Measurements from ENCODE around the gene UQCRC1.

The UQCRC1 gene

DNA sequence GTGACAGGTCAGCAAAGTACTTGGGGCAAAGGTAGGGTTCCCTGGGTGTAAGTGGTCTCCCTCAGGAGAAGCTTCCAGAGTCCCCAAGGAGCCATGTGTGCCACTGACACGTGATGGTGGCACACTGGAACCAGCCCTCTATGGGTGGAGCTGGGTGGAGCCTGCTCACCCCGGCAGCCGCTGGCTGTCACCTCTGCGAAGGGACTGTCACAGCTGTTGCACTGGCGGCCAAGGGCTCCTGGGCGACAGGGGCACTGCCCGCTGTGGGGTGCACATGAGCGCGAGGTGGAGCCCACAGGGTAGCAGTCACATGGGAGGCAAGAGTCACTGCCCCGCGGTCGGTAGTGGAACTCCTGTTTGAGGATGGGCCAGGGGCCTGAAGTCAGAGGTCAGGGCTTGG is 41.3 kb upstream of the UQCRC1 start:
- H3K36me3 ChIP-seq (ENCODE audit: control insufficient read depth in 1 of 2, insufficient read depth in 2 of 2, low read depth in 1 of 2, low read length in 2 of 2) = peaks cover 0 to 4% of the 10 kb centered on the region in 2 experiments
- WGBS = 95% methylated on average over 12 of the region's 12 CpGs
- peaks cover 0 to 27% of the 10 kb centered on the region in 2 experiments for H3K27me3 ChIP-seq (ENCODE audit: control insufficient read depth in 1 of 2, insufficient read depth in 1 of 2, low read length in 2 of 2)
- H2AFZ ChIP-seq (ENCODE audit: low read depth, low read length) = no peak overlapping the region
- H3K4me2 ChIP-seq (ENCODE audit: low read length, poor library complexity, severe bottlenecking) = no peak overlapping the region
- no peak overlapping the region for H3K18ac ChIP-seq (ENCODE audit: low read depth in 1 of 2, low read length in 2 of 2)
- H2BK15ac ChIP-seq (ENCODE audit: low read depth, poor library complexity, severe bottlenecking) = no peak overlapping the region
- H3K79me1 ChIP-seq (replicated peaks; ENCODE audit: low read length, poor library complexity, severe bottlenecking) = no peaks in the 10 kb centered on the region
- no peak overlapping the region for H3K9ac ChIP-seq (ENCODE audit: low read length)
- H3K4ac ChIP-seq (ENCODE audit: low read depth in 1 of 2, low read length in 2 of 2) = no peak overlapping the region
- no peak overlapping the region for H4K8ac ChIP-seq (ENCODE audit: low read length)
- H4K91ac ChIP-seq (ENCODE audit: low read length) = no peak overlapping the region
- H2BK120ac ChIP-seq (ENCODE audit: low read depth, low read length) = no peak overlapping the region
- no peaks in the 10 kb centered on the region for H3K9me3 ChIP-seq (ENCODE audit: control insufficient read depth, low read length)
- H3K4me1 ChIP-seq (ENCODE audit: control insufficient read depth, insufficient read depth, low read depth, low read length) = peaks cover 6% of the 10 kb centered on the region
- H2AK5ac ChIP-seq (ENCODE audit: low read length, severe bottlenecking) = no peak overlapping the region
- no peak for DNase-seq
- no peak overlapping the region for H3K27ac ChIP-seq (ENCODE audit: low read length, poor library complexity, severe bottlenecking)
- H3K23ac ChIP-seq (ENCODE audit: low read length in 2 of 2) = no peak overlapping the region
- no peak overlapping the region for H2BK12ac ChIP-seq (ENCODE audit: low read length in 2 of 2)
- no peak overlapping the region for H2BK5ac ChIP-seq (ENCODE audit: low read depth, low read length, poor library complexity, severe bottlenecking)
- H3K4me3 ChIP-seq (ENCODE audit: insufficient read depth in 1 of 2, low read depth in 1 of 2, low read length in 2 of 2) = no peak overlapping the region
- no peak overlapping the region for H3K14ac ChIP-seq (ENCODE audit: low read length in 2 of 2)

DNA sequence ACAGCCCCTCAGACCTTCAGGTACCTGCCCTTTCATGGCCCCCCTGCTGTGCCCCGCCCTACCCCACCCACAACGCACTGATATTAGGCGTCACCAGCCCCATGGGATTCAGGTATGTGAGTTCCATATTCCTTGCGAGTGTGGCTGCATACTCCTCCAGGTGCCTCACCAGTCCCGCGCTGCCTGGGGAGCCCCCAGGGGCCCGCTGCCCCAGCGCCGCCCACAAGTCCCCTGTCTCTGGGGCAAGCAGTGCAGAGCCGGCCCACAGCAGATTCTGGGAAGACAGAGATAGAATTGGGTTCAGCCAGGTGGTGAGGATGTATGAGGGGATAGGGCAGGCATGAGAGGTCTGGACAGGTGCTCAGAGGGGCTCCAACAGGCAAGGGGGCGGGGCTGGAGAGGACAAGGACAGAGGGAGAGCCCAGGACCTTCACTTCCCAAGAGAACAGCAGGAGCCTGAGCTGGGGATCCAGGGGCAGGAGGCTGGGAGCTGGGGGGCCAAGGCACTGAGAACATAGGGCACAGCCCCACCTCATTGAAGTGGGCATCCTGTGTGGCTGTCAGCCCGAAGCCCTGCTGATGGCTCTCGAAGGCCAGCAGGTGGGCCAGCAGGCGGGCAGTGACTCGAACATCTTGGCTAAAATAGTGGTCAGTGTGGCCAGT is 38.9 kb upstream of the UQCRC1 start:
- Histone ChIP-seq H3K27me3 (ENCODE audit: control insufficient read depth in 1 of 2, insufficient read depth in 1 of 2, low read length in 2 of 2) (peaks cover 0 to 19% of the 10 kb centered on the region in 2 experiments), H3K4ac (ENCODE audit: low read depth in 1 of 2, low read length in 2 of 2) (no peak overlapping the region), H3K9ac (ENCODE audit: low read length) (no peak overlapping the region), H3K27ac (ENCODE audit: low read length, poor library complexity, severe bottlenecking) (no peak overlapping the region), H2BK120ac (ENCODE audit: low read depth, low read length) (no peak overlapping the region), H3K79me1 (replicated peaks; ENCODE audit: low read length, poor library complexity, severe bottlenecking) (no peaks in the 10 kb centered on the region), H3K14ac (ENCODE audit: low read length in 2 of 2) (no peak overlapping the region), H3K9me3 (ENCODE audit: control insufficient read depth, low read length) (no peaks in the 10 kb centered on the region), H3K4me2 (ENCODE audit: low read length, poor library complexity, severe bottlenecking) (no peak overlapping the region), H3K18ac (ENCODE audit: low read depth in 1 of 2, low read length in 2 of 2) (no peak overlapping the region), H4K8ac (ENCODE audit: low read length) (no peak overlapping the region), H2BK12ac (ENCODE audit: low read length in 2 of 2) (no peak overlapping the region), H2BK5ac (ENCODE audit: low read depth, low read length, poor library complexity, severe bottlenecking) (no peak overlapping the region), H2AFZ (ENCODE audit: low read depth, low read length) (no peak overlapping the region), H3K4me3 (ENCODE audit: insufficient read depth in 1 of 2, low read depth in 1 of 2, low read length in 2 of 2) (no peak overlapping the region), H3K23ac (ENCODE audit: low read length in 2 of 2) (no peak overlapping the region), H4K91ac (ENCODE audit: low read length) (no peak overlapping the region), H3K4me1 (ENCODE audit: control insufficient read depth, insufficient read depth, low read depth, low read length) (peaks cover 2% of the 10 kb centered on the region), H2AK5ac (ENCODE audit: low read length, severe bottlenecking) (no peak overlapping the region), H3K36me3 (ENCODE audit: control insufficient read depth in 1 of 2, insufficient read depth in 2 of 2, low read depth in 1 of 2, low read length in 2 of 2) (peaks cover 0 to 6% of the 10 kb centered on the region in 2 experiments), H2BK15ac (ENCODE audit: low read depth, poor library complexity, severe bottlenecking) (no peak overlapping the region)
- WGBS = 92% methylated on average over 15 of the region's 15 CpGs
- no peak for DNase-seq

DNA sequence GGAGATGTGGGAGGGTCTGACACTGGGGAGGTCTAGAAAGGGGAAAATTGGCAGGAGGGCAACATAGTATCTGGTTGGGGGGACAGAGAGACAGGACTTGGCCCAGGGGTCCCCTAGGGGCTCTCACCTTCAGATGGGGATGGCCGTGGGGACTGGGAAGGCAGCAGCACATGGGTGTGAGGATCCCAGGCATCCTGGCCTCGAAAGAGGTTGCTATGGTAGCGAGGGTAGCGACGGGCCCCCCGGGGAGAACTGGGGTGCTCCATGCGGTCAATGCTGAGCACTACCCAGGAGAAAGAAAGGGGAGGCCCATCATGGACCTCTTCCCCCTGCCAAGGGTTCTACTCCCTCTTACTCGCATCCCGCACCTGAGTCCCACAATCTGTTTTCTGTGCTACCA is 38.3 kb upstream of the UQCRC1 start:
- Histone ChIP-seq H2BK120ac (ENCODE audit: low read depth, low read length) (no peak overlapping the region), H3K36me3 (ENCODE audit: control insufficient read depth in 1 of 2, insufficient read depth in 2 of 2, low read depth in 1 of 2, low read length in 2 of 2) (peaks cover 0 to 11% of the 10 kb centered on the region in 2 experiments), H3K79me1 (replicated peaks; ENCODE audit: low read length, poor library complexity, severe bottlenecking) (no peaks in the 10 kb centered on the region), H3K27ac (ENCODE audit: low read length, poor library complexity, severe bottlenecking) (no peak overlapping the region), H3K27me3 (ENCODE audit: control insufficient read depth in 1 of 2, insufficient read depth in 1 of 2, low read length in 2 of 2) (peaks cover 0 to 23% of the 10 kb centered on the region in 2 experiments), H3K9ac (ENCODE audit: low read length) (no peak overlapping the region), H2AK5ac (ENCODE audit: low read length, severe bottlenecking) (no peak overlapping the region), H3K23ac (ENCODE audit: low read length in 2 of 2) (no peak overlapping the region), H3K4me1 (ENCODE audit: control insufficient read depth, insufficient read depth, low read depth, low read length) (peaks cover 2% of the 10 kb centered on the region), H3K9me3 (ENCODE audit: control insufficient read depth, low read length) (no peaks in the 10 kb centered on the region), H3K4me3 (ENCODE audit: insufficient read depth in 1 of 2, low read depth in 1 of 2, low read length in 2 of 2) (no peak overlapping the region), H2BK12ac (ENCODE audit: low read length in 2 of 2) (no peak overlapping the region), H2BK15ac (ENCODE audit: low read depth, poor library complexity, severe bottlenecking) (no peak overlapping the region), H3K14ac (ENCODE audit: low read length in 2 of 2) (no peak overlapping the region), H3K18ac (ENCODE audit: low read depth in 1 of 2, low read length in 2 of 2) (no peak overlapping the region), H2AFZ (ENCODE audit: low read depth, low read length) (no peak overlapping the region), H2BK5ac (ENCODE audit: low read depth, low read length, poor library complexity, severe bottlenecking) (no peak overlapping the region), H4K91ac (ENCODE audit: low read length) (no peak overlapping the region), H3K4me2 (ENCODE audit: low read length, poor library complexity, severe bottlenecking) (no peak overlapping the region), H4K8ac (ENCODE audit: low read length) (no peak overlapping the region), H3K4ac (ENCODE audit: low read depth in 1 of 2, low read length in 2 of 2) (no peak overlapping the region)
- WGBS = 95% methylated on average over 9 of the region's 9 CpGs
- DNase-seq = no peak

DNA sequence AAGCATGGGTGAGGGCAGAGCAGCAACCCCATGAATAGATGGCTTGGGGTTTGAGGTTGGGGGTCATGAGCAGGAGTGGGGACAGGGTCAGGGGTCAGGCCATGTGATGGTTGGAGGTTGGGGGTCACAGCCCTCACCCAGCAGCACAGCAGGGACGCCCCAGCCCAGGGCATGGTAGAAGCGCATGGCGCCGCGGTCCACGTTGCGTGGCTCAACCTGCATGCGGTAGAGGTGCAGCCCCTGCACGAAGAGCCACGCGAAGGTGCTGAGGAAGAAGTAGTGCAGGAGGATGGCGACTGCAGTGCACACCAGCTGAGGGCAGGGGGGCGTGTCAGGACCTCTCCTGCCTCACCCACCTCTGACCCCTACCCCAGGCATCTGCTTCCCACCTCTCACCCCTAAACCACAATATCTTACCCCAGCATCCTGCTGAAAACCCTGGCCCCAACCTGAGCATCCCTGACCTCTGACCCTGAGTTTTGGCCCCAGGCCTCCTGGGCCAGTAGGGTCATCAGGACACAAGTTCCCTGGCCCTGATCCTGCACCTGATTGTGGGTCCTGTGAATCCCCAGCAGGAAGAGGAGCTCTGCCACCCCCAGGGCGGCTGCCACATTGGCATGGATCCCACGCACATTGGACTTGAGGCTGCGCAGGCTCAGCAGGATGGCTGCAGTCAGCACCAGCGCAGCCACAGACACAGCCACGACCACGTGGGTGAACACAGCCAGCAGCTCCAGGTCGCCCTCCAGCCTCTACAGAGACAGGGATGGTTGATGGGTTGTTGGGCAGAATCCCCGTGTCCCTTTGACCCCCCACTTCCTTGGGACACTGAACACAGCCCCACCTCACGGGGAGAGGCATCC is 35.7 kb upstream of the UQCRC1 start:
- DNase-seq = no peak
- H3K9ac ChIP-seq (ENCODE audit: low read length) = no peak overlapping the region
- H3K36me3 ChIP-seq (ENCODE audit: control insufficient read depth in 1 of 2, insufficient read depth in 2 of 2, low read depth in 1 of 2, low read length in 2 of 2) = peaks cover 0 to 20% of the 10 kb centered on the region in 2 experiments
- peaks cover 0 to 31% of the 10 kb centered on the region in 2 experiments for H3K27me3 ChIP-seq (ENCODE audit: control insufficient read depth in 1 of 2, insufficient read depth in 1 of 2, low read length in 2 of 2)
- no peaks in the 10 kb centered on the region for H3K79me1 ChIP-seq (replicated peaks; ENCODE audit: low read length, poor library complexity, severe bottlenecking)
- H3K4ac ChIP-seq (ENCODE audit: low read depth in 1 of 2, low read length in 2 of 2) = no peak overlapping the region
- H3K4me3 ChIP-seq (ENCODE audit: insufficient read depth in 1 of 2, low read depth in 1 of 2, low read length in 2 of 2) = no peak overlapping the region
- H3K27ac ChIP-seq (ENCODE audit: low read length, poor library complexity, severe bottlenecking) = no peak overlapping the region
- no peak overlapping the region for H3K23ac ChIP-seq (ENCODE audit: low read length in 2 of 2)
- 89% methylated on average over 20 of the region's 22 CpGs for WGBS
- no peak overlapping the region for H2BK120ac ChIP-seq (ENCODE audit: low read depth, low read length)
- no peak overlapping the region for H3K4me2 ChIP-seq (ENCODE audit: low read length, poor library complexity, severe bottlenecking)
- no peak overlapping the region for H2BK12ac ChIP-seq (ENCODE audit: low read length in 2 of 2)
- H2BK5ac ChIP-seq (ENCODE audit: low read depth, low read length, poor library complexity, severe bottlenecking) = no peak overlapping the region
- no peaks in the 10 kb centered on the region for H3K9me3 ChIP-seq (ENCODE audit: control insufficient read depth, low read length)
- no peak overlapping the region for H2AK5ac ChIP-seq (ENCODE audit: low read length, severe bottlenecking)
- no peaks in the 10 kb centered on the region for H3K4me1 ChIP-seq (ENCODE audit: control insufficient read depth, insufficient read depth, low read depth, low read length)
- no peak overlapping the region for H4K91ac ChIP-seq (ENCODE audit: low read length)
- H2AFZ ChIP-seq (ENCODE audit: low read depth, low read length) = no peak overlapping the region
- H2BK15ac ChIP-seq (ENCODE audit: low read depth, poor library complexity, severe bottlenecking) = no peak overlapping the region
- no peak overlapping the region for H3K18ac ChIP-seq (ENCODE audit: low read depth in 1 of 2, low read length in 2 of 2)
- H4K8ac ChIP-seq (ENCODE audit: low read length) = no peak overlapping the region
- no peak overlapping the region for H3K14ac ChIP-seq (ENCODE audit: low read length in 2 of 2)

Data from mesenchymal stem cell (in vitro differentiated cells and primary cell).